Activated naive CD4-positive, alpha-beta T cell treated with Interleukin-2 at 50 U/mL for 16 hours (primary cell): Measurements from ENCODE around the gene LRRC8D.

ENCODE experiments used
- DNase-seq: peaks from one replicate; pipeline ENCODE4 v3.0.0-alpha.2; 2020

LRRC8D gene

GRCh38 chr1:89807983-89808382, 12.8 kb upstream of the LRRC8D start:
- DNase-seq, result no peak

DNA sequence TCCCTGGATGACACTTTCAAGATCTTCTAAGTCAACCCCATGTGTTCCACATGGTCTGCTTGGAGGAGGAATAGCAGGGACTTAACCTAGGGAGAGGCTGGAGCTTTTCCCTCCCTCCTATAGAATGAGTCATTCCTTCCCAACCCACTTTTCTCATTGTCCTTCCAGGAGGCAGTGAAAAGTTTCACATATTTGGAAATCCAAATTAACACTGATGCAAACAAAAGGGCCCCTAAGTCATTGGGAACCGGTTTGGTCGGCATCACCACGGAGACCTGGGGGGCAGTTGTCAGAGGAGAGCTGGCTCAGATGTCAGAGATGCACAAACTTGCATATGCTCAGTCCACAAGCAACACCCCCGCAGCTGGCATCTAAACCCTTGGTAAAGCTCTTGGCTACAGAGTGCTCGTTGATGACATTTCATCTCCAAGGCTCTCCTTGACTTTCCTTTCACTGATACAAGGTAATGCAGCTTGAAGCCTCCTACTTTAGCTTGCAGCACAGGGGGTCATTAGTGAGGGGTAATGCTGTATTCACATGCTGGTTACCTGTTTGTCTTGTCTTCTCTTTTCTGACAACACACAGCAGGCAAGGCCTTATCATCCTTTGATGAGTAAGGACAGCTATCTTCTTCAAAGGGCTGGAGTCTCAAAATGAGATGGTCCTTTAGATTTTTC, 12.3 kb upstream of the LRRC8D start:
- no peak for DNase-seq

DNA sequence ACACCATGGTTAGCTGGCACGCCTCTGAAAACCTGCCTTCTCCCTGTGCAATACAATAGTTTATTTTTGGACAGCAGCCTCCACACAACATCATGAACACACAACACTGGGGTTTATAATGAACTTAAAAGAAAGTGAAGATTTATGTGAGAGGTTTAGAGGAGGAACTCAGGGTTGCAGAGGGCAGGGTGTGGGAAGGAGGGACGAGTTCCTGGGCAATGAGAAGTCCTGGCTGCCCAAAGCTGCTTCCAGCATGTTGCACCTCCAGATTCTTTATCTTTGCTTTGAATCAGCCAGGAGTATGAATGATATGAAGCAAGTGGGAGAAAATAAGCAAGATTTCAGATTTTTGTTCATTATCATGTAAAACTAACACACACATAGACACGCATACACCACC, 11.3 kb upstream of the LRRC8D start:
- no peak for DNase-seq

DNA sequence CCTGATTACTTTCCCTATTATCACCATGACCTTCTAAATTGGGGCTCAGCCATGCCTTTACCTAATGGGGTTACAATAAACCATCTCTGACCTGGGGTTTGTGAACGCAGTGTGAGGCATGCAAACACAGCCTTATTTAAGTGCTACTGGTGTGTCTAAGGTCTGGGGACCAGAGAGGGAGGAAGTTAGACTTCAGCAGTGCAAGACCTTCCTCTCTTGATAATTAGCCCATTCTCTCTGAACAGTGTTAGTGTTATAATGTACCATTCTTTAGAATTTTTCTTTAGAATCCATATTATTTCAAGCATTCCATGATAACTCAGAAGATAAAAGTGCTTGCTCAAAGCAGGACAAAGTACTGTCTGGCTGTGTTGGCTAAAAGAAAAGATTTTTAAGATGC, 10.5 kb upstream of the LRRC8D start:
- DNase-seq, result no peak

DNA sequence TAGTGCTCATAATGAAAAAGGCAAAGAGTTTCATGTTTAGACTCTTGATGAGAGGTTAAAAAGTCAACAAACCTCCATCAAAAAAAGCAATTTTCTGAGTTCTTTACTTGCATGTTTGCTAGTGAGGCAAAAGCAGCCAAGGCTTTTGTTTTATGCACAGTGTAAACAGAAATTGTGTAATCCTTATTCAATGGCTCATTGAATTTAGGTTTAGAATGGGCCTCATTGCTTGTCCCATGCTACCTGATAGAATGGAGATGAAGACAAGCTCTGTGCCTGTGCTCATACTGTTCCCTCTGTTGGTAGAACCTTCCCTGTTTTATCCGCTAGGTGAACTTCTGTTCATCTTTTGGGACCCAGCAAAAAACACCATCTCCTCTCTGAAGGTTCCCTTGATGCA, 10.0 kb upstream of the LRRC8D start:
- no peak for DNase-seq

GRCh38 chr1:89812992-89813391, 7.8 kb upstream of the LRRC8D start:
- DNase-seq, result no peak

DNA sequence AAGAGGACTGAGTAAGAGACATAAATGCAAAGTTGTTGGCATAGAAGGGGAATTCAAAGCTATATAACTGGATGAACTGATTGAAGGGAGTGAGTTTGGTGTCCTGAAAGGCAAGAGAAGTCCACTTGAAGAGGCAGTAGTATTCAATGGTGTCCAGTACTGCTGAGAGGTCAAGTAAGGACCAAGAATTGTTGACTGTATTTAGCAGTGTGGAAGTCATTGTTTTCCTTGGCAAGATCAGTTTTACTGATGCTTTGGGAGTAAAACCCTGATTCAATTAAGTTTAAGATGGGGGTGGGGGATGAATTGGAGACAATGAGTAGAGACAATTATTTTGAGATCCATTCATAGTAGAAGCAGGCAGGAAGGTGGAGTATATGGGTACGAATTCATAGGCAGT, 5.8 kb upstream of the LRRC8D start:
- no peak for DNase-seq

- DNase-seq, result no peak
Measured at GRCh38 chr1:89815611-89816010, 5.2 kb upstream of the LRRC8D start.

DNA sequence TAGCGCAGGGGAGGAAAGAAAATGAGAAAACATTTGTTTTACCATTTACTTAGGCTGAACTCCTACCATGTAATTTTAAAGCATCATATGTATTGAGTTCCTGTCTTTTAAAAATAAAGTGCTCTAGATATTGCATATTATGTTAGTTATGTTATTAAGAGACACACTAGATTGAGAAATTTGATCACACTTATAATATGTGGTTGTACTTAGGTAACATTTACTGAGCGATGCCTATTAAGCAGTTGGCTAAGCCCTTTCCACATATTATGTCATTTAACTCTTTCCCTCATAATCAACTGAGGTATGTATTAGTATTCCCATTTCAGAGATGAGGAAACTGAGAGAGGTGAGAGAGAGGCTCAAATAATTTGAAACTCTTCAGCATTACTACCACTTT, 4.5 kb upstream of the LRRC8D start:
- DNase-seq, result no peak

DNA sequence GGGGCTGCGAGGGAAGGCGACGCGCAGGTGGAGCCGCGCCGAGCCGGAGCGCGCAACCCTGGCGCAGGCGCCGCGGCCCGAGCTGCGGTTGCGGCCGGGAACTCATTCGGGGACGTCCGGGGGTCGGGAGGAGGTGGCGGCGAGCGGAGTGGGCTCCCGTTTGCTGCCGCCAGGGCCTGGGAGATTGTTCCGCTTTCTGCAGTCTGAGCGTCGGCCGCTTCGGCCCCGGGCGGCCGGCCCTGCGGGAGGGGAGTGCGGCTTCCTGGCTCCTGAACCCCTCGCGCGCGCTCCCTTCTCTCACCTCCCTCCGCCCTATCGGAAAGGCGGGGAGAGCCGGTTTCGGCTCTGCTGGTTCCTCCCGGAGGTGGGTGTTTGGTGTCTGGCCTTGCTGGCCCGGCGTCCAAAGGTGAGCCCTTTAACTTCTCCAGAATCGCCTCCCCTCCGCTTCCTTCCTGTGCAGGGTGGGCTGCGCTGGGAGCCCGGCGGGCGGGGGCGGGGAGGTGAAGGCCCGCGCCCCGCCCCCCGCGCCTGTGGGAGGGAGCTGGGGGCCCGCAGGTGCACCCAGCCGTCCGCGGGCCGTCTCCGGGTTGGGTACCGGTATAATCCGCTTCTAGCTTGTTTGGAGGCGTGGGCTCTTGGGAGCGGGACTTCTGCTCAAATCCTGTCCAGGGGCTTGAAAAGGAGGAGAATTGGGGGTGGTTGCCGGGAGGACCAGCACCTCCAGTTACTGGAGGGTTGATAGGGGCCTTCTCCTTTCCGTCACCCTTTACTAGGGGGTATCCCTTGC, 683 bp downstream of the LRRC8D start:
- peak; percentile 60 for DNase-seq

GRCh38 chr1:89822109-89822962, 1.5 kb downstream of the LRRC8D start:
- DNase-seq, result no peak

GRCh38 chr1:89822999-89823628, 2.3 kb downstream of the LRRC8D start:
- DNase-seq, result no peak

DNA sequence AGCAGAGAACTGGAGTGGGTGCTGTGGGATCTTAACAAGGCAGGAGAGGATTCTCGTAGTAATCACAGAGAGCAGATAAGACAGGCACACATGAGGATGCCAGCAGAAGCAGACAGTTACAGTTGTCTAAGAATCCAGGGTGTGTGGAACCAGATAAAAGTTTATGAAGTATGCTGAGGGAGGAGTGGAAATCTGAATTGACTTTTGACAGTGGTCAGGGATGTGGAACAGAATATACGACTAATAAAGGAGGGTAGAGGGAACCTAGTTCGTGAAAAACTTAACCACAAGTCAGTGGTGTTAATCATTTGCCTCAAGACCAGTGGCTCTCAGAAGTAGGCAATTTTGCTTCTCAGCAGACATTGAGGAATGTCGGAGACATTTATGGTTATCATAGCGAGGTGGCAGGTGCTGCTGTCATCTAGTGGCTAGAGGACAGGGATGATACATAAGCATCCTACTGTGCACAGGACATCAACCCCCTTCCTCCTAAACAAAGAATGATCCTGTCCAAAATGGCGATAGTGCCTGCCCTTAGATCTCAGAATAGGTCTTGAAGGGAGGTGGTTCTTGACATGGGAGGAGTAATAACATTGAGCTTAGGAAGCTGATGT, 3.0 kb downstream of the LRRC8D start:
- no peak for DNase-seq

DNA sequence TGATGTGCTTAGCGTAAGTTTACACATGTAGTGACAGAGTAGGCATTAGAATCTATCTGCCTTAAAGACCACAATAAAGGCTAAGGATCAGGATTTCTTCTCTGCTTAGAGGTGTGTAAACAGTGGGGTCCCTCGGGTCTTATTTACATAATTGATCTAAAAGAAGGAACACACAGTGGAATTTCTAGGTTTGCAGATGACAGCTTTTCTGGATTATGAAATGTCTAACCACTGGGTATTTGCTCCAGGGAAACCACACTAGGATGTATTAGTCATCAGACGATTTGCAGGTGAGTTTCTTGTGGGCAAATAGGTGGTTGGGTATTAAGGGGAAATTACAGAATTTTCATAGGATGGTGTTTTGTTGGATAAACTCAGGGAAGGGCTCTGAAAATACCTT, 5.8 kb downstream of the LRRC8D start:
- DNase-seq, result no peak

DNA sequence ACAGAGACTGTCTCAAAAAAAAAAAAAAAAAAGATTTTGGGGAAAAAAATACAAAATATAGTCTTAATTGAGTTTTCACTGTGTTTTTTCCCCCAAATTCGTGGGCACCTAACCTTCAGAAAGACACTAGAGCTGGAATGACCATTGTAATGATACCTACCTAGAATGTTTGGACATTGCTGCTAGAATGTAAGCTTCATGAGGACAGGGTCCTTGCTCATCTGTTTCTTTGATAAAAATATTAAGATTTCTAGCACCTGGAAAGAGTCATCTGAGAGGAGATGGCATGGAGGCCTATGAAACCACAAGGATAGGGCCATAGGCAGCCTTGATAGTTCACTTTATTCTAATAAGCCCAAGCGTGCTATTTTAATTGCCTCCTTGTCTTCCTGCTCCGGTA, 6.5 kb downstream of the LRRC8D start:
- DNase-seq, result no peak

DNA sequence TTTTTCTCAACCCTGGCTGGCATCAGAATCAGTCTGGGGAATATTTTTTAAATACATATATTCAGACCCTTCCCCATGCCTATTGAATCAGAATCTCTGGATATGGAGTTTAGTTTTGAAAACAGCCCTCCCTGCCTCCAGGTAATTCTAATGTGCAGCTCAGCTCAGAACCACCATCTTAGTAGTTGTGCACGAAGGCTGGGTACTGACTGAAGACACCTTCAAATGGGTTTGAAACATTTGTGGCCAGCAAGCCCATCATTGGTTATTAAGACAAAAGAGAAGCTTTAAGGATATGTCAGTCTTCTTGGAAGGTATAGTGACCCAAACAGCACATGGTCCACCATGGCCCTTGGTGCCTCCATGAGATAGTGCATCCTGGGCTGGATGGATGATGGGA, 7.1 kb downstream of the LRRC8D start:
- no peak for DNase-seq

DNA sequence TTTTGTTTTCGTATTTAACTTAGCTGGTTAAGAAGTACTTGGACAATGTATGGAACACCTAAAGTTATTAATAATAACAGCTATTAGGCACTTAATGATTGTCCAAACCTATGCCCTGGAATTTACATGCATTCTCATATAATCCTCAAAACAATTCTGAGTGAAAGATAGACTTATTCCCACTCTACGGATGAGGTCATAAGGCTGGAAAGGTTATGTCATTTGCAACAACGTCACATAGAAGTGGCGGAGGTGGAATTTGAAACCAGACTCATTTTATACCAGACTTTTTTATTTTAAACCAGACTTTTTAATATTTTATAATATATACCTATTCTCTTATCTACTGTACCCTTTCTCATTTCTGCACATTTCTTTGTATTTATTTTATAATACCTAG, 8.4 kb downstream of the LRRC8D start:
- DNase-seq, result no peak

GRCh38 chr1:89831462-89832120, 10.8 kb downstream of the LRRC8D start:
- no peak for DNase-seq

- DNase-seq, result no peak
Measured at GRCh38 chr1:89832496-89833127, 11.8 kb downstream of the LRRC8D start.

DNA sequence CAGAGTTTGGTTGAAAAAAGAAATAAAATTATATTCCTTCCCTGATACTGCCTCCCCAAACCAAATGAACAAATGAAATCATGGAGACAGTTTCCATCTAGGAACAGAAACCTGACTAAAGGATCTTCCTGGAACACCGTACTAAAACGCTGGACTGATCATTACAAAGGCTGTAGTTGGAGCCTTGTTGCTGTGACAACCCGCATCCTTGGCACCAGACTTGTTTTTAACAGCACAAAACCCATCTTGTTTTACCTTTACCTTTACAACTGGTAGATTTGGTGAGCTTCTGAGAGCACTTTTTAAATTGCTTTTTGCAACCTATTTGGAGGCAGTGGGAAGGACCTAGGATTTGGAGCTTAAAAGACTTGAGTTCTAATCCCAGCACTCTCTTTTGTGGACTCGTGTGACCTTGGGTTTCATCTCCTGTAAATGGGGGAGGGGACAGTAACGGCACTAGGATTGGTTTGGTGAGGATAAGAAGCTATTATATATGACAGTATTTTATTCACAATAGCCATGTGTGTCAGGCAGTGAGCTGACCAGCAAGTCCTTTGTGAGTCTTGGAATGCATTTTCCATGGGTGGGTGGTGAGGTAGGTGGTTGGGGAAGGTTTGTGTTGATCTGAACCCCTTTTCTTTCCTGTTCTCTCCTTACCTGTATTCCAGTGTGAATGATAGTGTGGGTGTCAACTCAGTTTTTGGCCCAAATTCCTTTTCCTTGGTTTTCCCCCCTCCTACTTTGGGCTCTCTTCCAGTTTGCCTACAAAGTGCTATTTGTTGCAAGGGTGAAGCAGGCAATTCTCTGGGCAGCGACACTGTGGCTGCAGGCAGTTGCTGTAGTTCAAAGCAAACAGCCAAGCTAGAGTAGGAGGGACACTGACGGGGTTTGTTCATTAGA, 12.6 kb downstream of the LRRC8D start:
- no peak for DNase-seq
